ENCODE results near the gene XPO4. TPM values are rescaled to one million over a fixed set of nuclear protein-coding genes. Genes with fewer than 3 reads are reported as not detected.
"Not testable (repeated sequence)": the region's sequence is repeated elsewhere in the genome, so short reads cannot be mapped to it uniquely, and the experiment has no call there.

Gene XPO4
- total RNA-seq, 1 donor from 2014 or later: 30.7 TPM

- no peak for ATAC-seq
- intact Hi-C loops (cut with DNase I): loop anchor here (10.0 kb wide), 1 partner anchor 188 kb away; no protein-coding TSS in a partner anchor
These were observed 574 bp upstream of the XPO4 start for GRCh38 chr13:20903164-20903475.

DNA sequence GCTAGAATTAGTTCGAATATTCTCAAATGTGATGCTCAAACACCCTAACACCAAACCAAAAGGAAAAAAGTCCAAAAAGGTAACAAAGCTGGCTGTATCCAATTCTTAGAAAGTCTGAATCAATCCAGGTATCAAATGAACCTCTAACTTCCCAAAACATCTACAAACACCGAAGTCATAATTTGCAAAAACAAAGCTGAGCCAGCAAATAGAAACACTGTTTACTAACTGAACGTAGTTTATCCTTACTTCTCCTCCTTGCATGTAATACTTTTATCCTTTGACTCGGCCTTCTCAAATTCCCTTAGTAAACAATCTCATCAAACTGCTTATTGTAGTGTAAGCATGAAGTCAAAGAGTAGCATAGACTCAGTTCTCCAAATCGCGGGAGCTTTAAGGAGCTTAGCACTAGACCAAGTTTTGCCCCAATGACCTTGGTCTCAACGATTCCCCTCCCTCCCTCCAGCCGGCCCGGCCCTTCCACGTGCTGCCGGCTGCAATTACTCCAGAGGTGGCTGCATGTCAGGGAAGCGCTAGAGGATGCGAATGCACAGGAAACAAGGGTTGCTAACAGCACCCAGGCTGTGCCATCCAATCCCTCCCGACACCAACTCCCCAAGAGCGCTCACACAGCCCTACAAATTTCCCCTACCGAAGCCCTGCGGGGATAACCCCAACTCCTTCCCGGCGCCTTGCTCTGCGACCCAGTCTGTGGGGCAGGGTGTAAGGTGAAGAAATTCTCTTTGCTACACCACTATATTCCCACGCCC is 693 bp downstream of the XPO4 start:
- no peak for DNase-seq (ENCODE audit: missing footprints)
- ATAC-seq: peak; percentile 38
- intact Hi-C loops (cut with DNase I): loop anchor here (10.0 kb wide), 1 partner anchor 187 kb away; no protein-coding TSS in a partner anchor

More at GRCh38 chr13:20903164-20903475, 574 bp upstream of the XPO4 start:
- no peak for DNase-seq (ENCODE audit: missing footprints)

- DNase-seq (ENCODE audit: missing footprints) (no peak), ATAC-seq (no peak)
- intact Hi-C loops (cut with DNase I): no loop called here
These were observed 8.3 kb downstream of the XPO4 start for GRCh38 chr13:20894245-20894644.

DNA sequence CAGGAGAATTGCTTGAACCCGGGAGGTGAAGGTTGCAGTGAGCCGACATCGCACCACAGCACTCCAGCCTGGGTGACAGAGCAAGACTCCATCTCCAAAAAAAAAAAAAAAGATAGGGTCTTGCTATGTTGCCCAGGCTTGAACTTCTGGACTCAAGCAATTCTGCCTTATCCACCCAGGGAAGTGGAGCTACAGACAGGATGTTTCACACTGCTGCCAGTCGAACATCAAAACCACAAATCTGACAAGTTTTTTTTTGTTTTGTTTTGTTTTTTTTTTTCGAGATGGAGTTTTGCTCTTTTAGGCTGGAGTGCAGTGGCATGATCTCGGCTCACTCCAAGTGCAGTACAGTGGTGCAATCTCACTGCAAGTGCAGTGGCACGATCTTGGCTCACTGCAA is 10.8 kb downstream of the XPO4 start:
- ATAC-seq (no peak), DNase-seq (ENCODE audit: missing footprints) (no peak)
- intact Hi-C loops (cut with DNase I): no loop called here

DNA sequence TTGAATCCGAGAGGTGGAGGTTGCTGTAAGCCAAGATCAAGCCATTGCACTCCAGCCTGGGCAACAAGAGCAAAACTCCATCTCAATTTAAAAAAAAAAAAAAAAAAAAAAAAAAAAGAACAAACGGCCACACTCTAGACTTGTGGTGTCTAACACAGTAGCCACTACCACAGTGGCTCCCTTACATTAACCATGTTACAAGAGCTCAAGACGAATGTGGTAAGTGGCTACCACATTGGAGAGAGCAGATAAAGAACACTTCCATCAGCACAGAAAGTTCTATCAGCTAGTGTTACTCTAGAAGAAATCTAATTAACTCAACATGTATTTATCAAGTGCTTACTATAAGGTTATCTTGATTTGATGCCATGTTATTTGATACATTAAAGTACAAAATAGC is 11.5 kb downstream of the XPO4 start:
- DNase-seq (ENCODE audit: missing footprints) (no peak), ATAC-seq (no peak)
- intact Hi-C loops (cut with DNase I): no loop called here

DNA sequence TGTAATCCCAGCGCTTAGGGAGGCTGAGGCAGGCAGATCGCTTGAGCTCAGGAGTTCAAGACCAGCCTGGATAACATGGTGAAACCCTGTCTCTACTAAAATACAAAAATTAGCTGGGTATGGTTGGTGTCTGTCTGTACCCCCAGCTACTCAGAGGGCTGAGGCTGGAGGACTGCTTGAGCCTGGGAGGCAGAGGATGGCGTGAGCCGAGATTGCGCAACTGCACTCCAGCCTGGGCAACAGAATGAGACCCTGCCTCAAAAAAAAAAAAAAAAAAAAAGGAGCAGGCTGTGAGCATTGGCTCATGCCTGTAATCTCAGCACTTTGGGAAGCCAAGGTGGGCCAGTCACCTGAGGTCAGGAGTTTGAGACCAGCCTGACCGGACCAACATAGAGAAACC is 12.0 kb downstream of the XPO4 start:
- intact Hi-C loops (cut with DNase I); ATAC-seq; DNase-seq (ENCODE audit: missing footprints): not testable (repeated sequence)

DNA sequence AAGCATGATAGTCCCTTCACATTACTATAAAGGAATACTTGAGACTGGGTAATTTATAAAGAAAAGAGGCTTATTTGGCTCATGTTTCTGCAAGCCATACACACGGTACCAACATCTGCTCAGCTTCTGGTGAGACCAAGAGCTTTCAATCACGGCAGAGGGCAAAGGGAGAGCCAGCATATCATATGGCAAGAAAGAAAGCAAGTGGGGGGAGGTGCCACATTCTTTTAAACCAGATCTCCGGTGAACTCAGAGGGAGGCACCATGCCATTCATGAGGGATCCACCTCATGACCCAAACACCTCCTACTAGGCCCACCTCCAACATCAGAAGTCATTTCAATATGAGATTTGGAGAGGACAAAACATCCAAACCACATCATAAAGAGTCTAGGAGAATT is 20.3 kb downstream of the XPO4 start:
- DNase-seq (ENCODE audit: missing footprints): no peak
- no peak for ATAC-seq
- intact Hi-C loops (cut with DNase I): no loop called here

DNA sequence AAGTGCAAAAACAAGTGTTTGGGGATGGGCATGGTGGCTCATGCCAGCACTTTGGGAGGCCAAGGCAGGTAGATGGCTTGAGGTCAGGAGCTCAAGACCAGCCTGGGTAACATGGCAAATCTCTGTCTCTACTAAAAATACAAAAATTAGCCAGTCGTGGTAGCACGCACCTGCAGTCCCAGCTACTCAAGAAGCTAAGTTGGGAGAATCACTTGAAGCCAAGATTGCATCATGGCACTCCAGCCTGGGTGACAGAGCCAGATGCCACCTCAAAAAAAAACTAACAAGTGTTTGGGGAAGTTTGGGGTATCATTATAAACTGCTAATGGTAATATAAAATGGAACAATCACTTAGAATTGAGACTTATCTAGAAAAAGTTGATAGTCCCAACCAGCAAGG is 24.6 kb downstream of the XPO4 start:
- DNase-seq (ENCODE audit: missing footprints) (no peak), ATAC-seq (no peak)
- intact Hi-C loops (cut with DNase I): no loop called here

GRCh38 chr13:20876802-20877201 is 25.7 kb downstream of the XPO4 start:
- intact Hi-C loops (cut with DNase I); ATAC-seq; DNase-seq (ENCODE audit: missing footprints): not testable (repeated sequence)

- intact Hi-C loops (cut with DNase I); ATAC-seq; DNase-seq (ENCODE audit: missing footprints): not testable (repeated sequence)
These were observed 28.1 kb downstream of the XPO4 start for GRCh38 chr13:20874439-20874838.

GRCh38 chr13:20873348-20873747 is 29.2 kb downstream of the XPO4 start:
- no peak for DNase-seq (ENCODE audit: missing footprints)
- ATAC-seq: no peak
- intact Hi-C loops (cut with DNase I): no loop called here

DNA sequence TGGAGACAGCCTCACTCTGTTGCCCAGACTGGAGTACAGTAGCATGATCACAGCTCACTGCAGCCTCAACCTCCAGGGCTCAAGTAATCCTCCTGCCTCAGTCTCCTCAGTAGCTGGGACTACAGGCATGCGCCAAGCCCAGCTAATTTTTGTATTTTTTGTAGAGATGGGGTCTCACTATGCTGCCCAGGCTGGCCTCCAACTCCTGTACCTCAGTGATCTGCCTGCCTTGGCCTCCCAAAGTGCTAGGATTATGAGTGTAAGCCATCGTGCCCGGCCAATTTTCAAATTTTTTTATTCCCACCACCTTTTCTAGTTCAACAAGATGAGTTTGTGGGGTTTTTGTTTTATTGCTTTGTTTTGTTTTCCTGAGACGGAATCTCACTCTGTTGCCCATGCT is 31.7 kb downstream of the XPO4 start:
- ATAC-seq (no peak), DNase-seq (ENCODE audit: missing footprints) (no peak)
- intact Hi-C loops (cut with DNase I): no loop called here

GRCh38 chr13:20869540-20869939 is 33.0 kb downstream of the XPO4 start:
- intact Hi-C loops (cut with DNase I): loop anchor here (2.0 kb wide), 1 partner anchor 157 kb away; no protein-coding TSS in a partner anchor
- DNase-seq (ENCODE audit: missing footprints) (no peak), ATAC-seq (no peak)

GRCh38 chr13:20867408-20867807 is 35.1 kb downstream of the XPO4 start:
- ATAC-seq (no peak), DNase-seq (ENCODE audit: missing footprints) (no peak)
- intact Hi-C loops (cut with DNase I): no loop called here

- intact Hi-C loops (cut with DNase I); DNase-seq (ENCODE audit: missing footprints); ATAC-seq: not testable (repeated sequence)
These were observed 40.9 kb downstream of the XPO4 start for GRCh38 chr13:20861666-20862065.

DNA sequence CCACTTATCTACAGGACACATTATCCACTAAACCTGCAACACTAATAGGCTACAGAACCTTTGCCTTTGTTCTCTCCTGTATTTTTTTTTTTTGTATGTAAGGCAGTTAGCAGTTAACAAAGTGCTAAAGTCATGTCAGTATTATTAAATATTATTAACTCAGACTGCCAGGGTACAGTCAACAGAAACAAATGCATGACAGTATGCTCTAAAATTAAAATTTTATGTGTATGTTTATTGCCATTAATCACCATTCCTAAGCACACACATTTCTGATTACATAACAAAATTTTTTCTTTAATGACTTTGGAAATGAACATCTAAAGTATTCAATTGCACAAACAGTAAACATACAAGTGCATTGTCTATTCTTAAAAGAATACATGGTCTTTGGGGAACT is 41.7 kb downstream of the XPO4 start:
- DNase-seq (ENCODE audit: missing footprints): no peak
- intact Hi-C loops (cut with DNase I): no loop called here
- no peak for ATAC-seq

- intact Hi-C loops (cut with DNase I): no loop called here
- ATAC-seq: no peak
These were observed 45.9 kb downstream of the XPO4 start for GRCh38 chr13:20856650-20857049.

DNA sequence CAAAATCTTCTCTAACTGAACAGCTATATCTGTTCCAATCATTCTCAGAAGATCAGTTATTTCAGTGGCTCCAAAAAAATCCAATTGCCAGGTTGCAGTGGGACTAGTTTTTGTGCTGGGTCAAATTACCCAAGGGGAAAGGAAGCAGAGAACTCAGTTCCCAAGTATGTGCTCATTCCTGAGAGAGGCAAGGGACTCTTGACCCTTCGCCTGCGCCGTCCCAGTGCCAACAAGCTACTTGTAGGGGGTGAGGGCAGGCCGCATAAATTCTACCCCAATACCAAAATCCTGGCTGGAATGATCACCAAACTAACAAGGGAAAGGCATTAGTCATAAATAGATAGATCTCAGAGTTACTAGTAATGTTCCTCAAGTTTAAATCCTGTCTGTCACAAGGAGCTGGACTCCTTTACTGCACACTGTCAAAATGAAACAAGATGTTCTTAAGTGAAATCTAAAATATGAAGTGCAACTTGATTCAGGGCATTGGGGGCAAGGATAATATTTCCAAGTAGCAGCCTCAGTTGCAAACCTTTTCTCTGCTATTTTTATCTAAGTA is 50.6 kb downstream of the XPO4 start:
- ATAC-seq (no peak), DNase-seq (ENCODE audit: missing footprints) (no peak)
- intact Hi-C loops (cut with DNase I): no loop called here

More at GRCh38 chr13:20856650-20857049, 45.9 kb downstream of the XPO4 start:
- DNase-seq (ENCODE audit: missing footprints): no peak

- intact Hi-C loops (cut with DNase I): no loop called here
- DNase-seq (ENCODE audit: missing footprints): no peak
These were observed 53.6 kb downstream of the XPO4 start for GRCh38 chr13:20848944-20849343.

DNA sequence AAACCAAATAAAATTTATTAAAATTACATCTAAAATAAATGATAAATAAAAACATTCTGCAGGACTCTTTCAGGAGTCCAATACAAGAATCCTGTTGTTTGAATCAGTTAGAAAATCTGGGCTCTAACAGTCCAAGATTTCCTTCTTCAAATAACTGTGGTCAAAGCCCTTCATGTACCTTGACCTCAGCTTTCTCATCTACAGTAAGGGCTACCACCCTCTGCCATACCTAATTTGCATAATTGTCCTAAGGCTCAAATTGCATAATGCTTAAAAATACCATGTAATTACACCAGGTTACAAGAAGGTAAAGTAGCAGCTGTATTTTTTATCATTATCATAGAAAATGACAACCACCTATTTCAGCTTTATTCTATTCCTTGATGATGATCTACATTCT is 54.3 kb downstream of the XPO4 start:
- ATAC-seq (no peak), DNase-seq (ENCODE audit: missing footprints) (no peak)
- intact Hi-C loops (cut with DNase I): no loop called here

More at GRCh38 chr13:20848944-20849343, 53.6 kb downstream of the XPO4 start:
- peak; percentile 57 for ATAC-seq
